ENCODE measurements around the gene MED22. TPM values are rescaled to one million over a fixed set of nuclear protein-coding genes. Genes with fewer than 3 reads are reported as not detected.

Gene MED22
- total and polyA plus RNA-seq, 2 donors, result 13.1 to 13.6 TPM

GRCh38 chr9:133344979-133345378, 3.0 kb downstream of the MED22 start:
- Histone ChIP-seq H3K36me3 (ENCODE audit: control insufficient read depth in 2 of 2, insufficient read depth in 2 of 2, low read length in 1 of 2) (peaks cover 66 to 70% of the 10 kb centered on the region in 2 donors), H3K9me3 (ENCODE audit: control insufficient read depth in 2 of 2, insufficient read depth in 1 of 2, low read length in 1 of 2) (no peaks in the 10 kb centered on the region), H3K27ac (ENCODE audit: low read depth in 1 of 2, low read length in 1 of 2) (no peak overlapping the region), H3K4me3 (ENCODE audit: low read length in 2 of 2) (no peak overlapping the region), H3K27me3 (ENCODE audit: control insufficient read depth in 2 of 2, insufficient read depth in 1 of 2, low read length in 1 of 2) (no peaks in the 10 kb centered on the region), H3K4me1 (ENCODE audit: control insufficient read depth in 2 of 2, insufficient read depth in 2 of 2, low read length in 2 of 2) (peaks cover 16 to 31% of the 10 kb centered on the region in 2 donors)
- WGBS, result 98% methylated on average over 12 of the region's 12 CpGs
- no peak for DNase-seq (ENCODE audit: low read depth in 6 of 9, low spot score in 9 of 9)

DNA sequence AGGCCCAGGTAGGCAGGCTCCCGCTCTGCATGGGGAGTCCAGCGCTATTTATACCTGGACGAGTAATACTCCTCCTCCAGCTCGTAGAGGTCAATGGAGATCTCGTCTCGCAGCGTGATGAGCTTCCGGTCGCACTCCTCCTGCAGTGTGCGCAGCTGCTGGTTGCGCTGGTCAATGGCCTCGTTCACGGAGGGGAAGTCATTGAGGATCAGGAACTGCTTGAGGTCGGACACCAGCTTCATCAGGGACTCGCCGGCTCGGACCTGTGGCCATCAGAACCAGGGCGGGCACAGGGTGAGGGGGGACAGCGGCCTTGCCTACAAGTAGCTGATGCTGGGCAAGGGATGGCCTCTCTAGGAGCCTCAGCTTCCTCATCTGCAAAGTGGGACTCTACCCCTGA, 3.9 kb downstream of the MED22 start:
- 98% methylated on average over 19 of the region's 19 CpGs for WGBS
- Histone ChIP-seq H3K27me3 (ENCODE audit: control insufficient read depth in 2 of 2, insufficient read depth in 1 of 2, low read length in 1 of 2) (no peaks in the 10 kb centered on the region), H3K4me1 (ENCODE audit: control insufficient read depth in 2 of 2, insufficient read depth in 2 of 2, low read length in 2 of 2) (peaks cover 14 to 21% of the 10 kb centered on the region in 2 donors), H3K4me3 (ENCODE audit: low read length in 2 of 2) (no peak overlapping the region), H3K9me3 (ENCODE audit: control insufficient read depth in 2 of 2, insufficient read depth in 1 of 2, low read length in 1 of 2) (no peaks in the 10 kb centered on the region), H3K36me3 (ENCODE audit: control insufficient read depth in 2 of 2, insufficient read depth in 2 of 2, low read length in 1 of 2) (peaks cover 62 to 63% of the 10 kb centered on the region in 2 donors), H3K27ac (ENCODE audit: low read depth in 1 of 2, low read length in 1 of 2) (no peak overlapping the region)
- no peak for DNase-seq (ENCODE audit: low read depth in 6 of 9, low spot score in 9 of 9)

- H3K27me3 ChIP-seq (ENCODE audit: control insufficient read depth in 2 of 2, insufficient read depth in 1 of 2, low read length in 1 of 2), result no peaks in the 10 kb centered on the region
- H3K9me3 ChIP-seq (ENCODE audit: control insufficient read depth in 2 of 2, insufficient read depth in 1 of 2, low read length in 1 of 2), result no peaks in the 10 kb centered on the region
- H3K4me1 ChIP-seq (ENCODE audit: control insufficient read depth in 2 of 2, insufficient read depth in 2 of 2, low read length in 2 of 2), result peaks cover 12 to 17% of the 10 kb centered on the region in 2 donors
- peaks cover 60 to 63% of the 10 kb centered on the region in 2 donors for H3K36me3 ChIP-seq (ENCODE audit: control insufficient read depth in 2 of 2, insufficient read depth in 2 of 2, low read length in 1 of 2)
- no peak overlapping the region for H3K27ac ChIP-seq (ENCODE audit: low read depth in 1 of 2, low read length in 1 of 2)
- 91% methylated on average over 11 of the region's 11 CpGs for WGBS
- no peak overlapping the region for H3K4me3 ChIP-seq (ENCODE audit: low read length in 2 of 2)
- DNase-seq (ENCODE audit: low read depth in 6 of 9, low spot score in 9 of 9), result no peak
Measured at GRCh38 chr9:133342570-133342969, 5.4 kb downstream of the MED22 start.

DNA sequence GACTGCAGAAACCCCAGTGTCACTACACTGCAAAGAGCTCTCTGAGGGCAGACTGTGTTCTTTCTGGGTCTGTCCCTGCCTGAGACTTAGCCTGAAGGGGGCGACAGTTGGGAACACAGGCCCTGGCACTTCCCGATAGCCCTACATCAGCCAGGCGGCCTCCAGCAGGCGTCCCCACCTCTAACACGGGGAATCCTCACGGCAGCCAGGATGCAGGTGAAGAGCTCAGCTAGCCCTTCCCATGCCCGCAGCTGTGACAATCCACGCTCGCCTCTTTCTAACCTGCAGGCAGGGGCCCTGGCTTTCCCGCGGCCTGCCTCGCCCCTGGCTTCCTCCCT, 5.9 kb downstream of the MED22 start:
- 96% methylated on average over 12 of the region's 12 CpGs for WGBS
- H3K9me3 ChIP-seq (ENCODE audit: control insufficient read depth in 2 of 2, insufficient read depth in 1 of 2, low read length in 1 of 2), result no peaks in the 10 kb centered on the region
- peaks cover 60 to 63% of the 10 kb centered on the region in 2 donors for H3K36me3 ChIP-seq (ENCODE audit: control insufficient read depth in 2 of 2, insufficient read depth in 2 of 2, low read length in 1 of 2)
- peaks cover 7 to 16% of the 10 kb centered on the region in 2 donors for H3K4me1 ChIP-seq (ENCODE audit: control insufficient read depth in 2 of 2, insufficient read depth in 2 of 2, low read length in 2 of 2)
- no peaks in the 10 kb centered on the region for H3K27me3 ChIP-seq (ENCODE audit: control insufficient read depth in 2 of 2, insufficient read depth in 1 of 2, low read length in 1 of 2)
- no peak overlapping the region for H3K4me3 ChIP-seq (ENCODE audit: low read length in 2 of 2)
- no peak overlapping the region for H3K27ac ChIP-seq (ENCODE audit: low read depth in 1 of 2, low read length in 1 of 2)
- DNase-seq (ENCODE audit: low read depth in 6 of 9, low spot score in 9 of 9), result no peak

DNA sequence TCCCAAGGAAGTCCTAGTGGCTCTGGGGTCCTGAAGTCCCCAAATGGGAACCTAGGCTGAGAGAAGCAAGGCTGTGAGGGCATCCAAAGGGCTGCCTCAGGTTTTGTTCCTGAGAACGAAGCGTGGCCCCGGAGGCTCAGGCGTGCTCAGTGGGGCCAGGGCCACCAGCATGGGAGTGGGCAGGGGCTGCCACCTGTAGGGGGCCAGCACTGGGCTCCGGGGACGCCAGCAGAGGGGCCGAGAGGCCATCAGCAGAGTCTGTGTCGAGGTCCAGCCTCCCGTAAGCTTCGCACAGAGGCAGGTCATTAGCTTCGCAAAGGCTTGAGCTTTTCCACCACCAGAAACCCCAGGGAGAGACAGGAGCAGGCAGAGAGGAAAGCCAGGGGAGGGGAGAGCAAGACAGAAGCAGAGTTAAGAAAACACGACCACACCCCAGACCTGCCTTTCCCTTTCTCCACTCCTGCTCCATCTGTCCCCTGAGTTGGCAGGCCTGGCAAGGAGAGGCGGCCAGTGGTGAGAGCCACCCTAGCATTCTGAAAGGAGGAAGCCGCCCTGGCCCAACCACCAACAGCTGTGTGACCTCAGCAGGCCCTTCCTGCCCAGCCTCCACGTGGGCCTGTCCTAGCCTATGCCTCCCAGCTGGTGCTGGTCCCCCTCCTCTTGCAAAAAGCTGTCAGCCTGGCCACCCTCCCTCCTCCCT, 6.4 kb downstream of the MED22 start:
- peaks cover 0 to under 1% of the 10 kb centered on the region in 2 donors for H3K9me3 ChIP-seq (ENCODE audit: control insufficient read depth in 2 of 2, insufficient read depth in 1 of 2, low read length in 1 of 2)
- no peak overlapping the region for H3K4me3 ChIP-seq (ENCODE audit: low read length in 2 of 2)
- 91% methylated on average over 15 of the region's 15 CpGs for WGBS
- DNase-seq (ENCODE audit: low read depth in 6 of 9, low spot score in 9 of 9), result no peak
- H3K27me3 ChIP-seq (ENCODE audit: control insufficient read depth in 2 of 2, insufficient read depth in 1 of 2, low read length in 1 of 2), result no peaks in the 10 kb centered on the region
- H3K27ac ChIP-seq (ENCODE audit: low read depth in 1 of 2, low read length in 1 of 2), result no peak overlapping the region
- peaks cover 4 to 12% of the 10 kb centered on the region in 2 donors for H3K4me1 ChIP-seq (ENCODE audit: control insufficient read depth in 2 of 2, insufficient read depth in 2 of 2, low read length in 2 of 2)
- peaks cover 60 to 63% of the 10 kb centered on the region in 2 donors for H3K36me3 ChIP-seq (ENCODE audit: control insufficient read depth in 2 of 2, insufficient read depth in 2 of 2, low read length in 1 of 2)

- peaks cover 0 to 3% of the 10 kb centered on the region in 2 donors for H3K9me3 ChIP-seq (ENCODE audit: control insufficient read depth in 2 of 2, insufficient read depth in 1 of 2, low read length in 1 of 2)
- 93% methylated on average over 13 of the region's 13 CpGs for WGBS
- H3K27me3 ChIP-seq (ENCODE audit: control insufficient read depth in 2 of 2, insufficient read depth in 1 of 2, low read length in 1 of 2), result no peaks in the 10 kb centered on the region
- H3K36me3 ChIP-seq (ENCODE audit: control insufficient read depth in 2 of 2, insufficient read depth in 2 of 2, low read length in 1 of 2), result peaks cover 58 to 62% of the 10 kb centered on the region in 2 donors
- no peak overlapping the region for H3K4me3 ChIP-seq (ENCODE audit: low read length in 2 of 2)
- DNase-seq (ENCODE audit: low read depth in 6 of 9, low spot score in 9 of 9), result no peak
- peaks cover 7 to 12% of the 10 kb centered on the region in 2 donors for H3K4me1 ChIP-seq (ENCODE audit: control insufficient read depth in 2 of 2, insufficient read depth in 2 of 2, low read length in 2 of 2)
- no peak overlapping the region for H3K27ac ChIP-seq (ENCODE audit: low read depth in 1 of 2, low read length in 1 of 2)
Measured at GRCh38 chr9:133340916-133341315, 7.0 kb downstream of the MED22 start.

- peaks cover 52 to 55% of the 10 kb centered on the region in 2 donors for H3K36me3 ChIP-seq (ENCODE audit: control insufficient read depth in 2 of 2, insufficient read depth in 2 of 2, low read length in 1 of 2)
- WGBS, result 38% methylated on average over 3 of the region's 3 CpGs
- no peak overlapping the region for H3K27ac ChIP-seq (ENCODE audit: low read depth in 1 of 2, low read length in 1 of 2)
- peaks cover 0 to 3% of the 10 kb centered on the region in 2 donors for H3K9me3 ChIP-seq (ENCODE audit: control insufficient read depth in 2 of 2, insufficient read depth in 1 of 2, low read length in 1 of 2)
- H3K4me1 ChIP-seq (ENCODE audit: control insufficient read depth in 2 of 2, insufficient read depth in 2 of 2, low read length in 2 of 2), result peaks cover 9 to 15% of the 10 kb centered on the region in 2 donors
- no peak overlapping the region for H3K4me3 ChIP-seq (ENCODE audit: low read length in 2 of 2)
- no peak for DNase-seq (ENCODE audit: low read depth in 6 of 9, low spot score in 9 of 9)
- no peaks in the 10 kb centered on the region for H3K27me3 ChIP-seq (ENCODE audit: control insufficient read depth in 2 of 2, insufficient read depth in 1 of 2, low read length in 1 of 2)
Measured at GRCh38 chr9:133340256-133340655, 7.7 kb downstream of the MED22 start.

DNA sequence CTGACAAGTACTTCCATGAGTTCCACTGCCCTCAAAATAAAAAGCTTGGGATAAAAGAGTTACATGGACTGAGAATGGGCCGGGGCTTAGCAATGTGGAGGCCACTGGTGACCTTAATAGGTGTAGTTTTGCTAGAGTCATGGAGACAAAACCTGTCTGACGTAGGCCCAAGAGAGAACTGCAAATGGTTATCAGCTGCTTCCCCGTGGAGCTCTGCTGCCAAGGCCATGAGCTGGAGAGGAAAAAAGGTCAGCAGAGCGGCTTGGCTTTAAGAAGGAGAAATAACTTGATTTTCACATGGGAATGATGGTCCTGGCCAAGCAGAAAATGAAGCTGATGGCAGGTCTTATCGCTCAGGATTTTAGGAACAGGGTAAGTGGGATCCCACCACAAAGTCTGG, 8.3 kb downstream of the MED22 start:
- H3K9me3 ChIP-seq (ENCODE audit: control insufficient read depth in 2 of 2, insufficient read depth in 1 of 2, low read length in 1 of 2), result peaks cover 0 to 3% of the 10 kb centered on the region in 2 donors
- 95% methylated on average over 5 of the region's 5 CpGs for WGBS
- H3K36me3 ChIP-seq (ENCODE audit: control insufficient read depth in 2 of 2, insufficient read depth in 2 of 2, low read length in 1 of 2), result peaks cover 46 to 52% of the 10 kb centered on the region in 2 donors
- H3K27ac ChIP-seq (ENCODE audit: low read depth in 1 of 2, low read length in 1 of 2), result no peak overlapping the region
- peaks cover 16 to 21% of the 10 kb centered on the region in 2 donors for H3K4me1 ChIP-seq (ENCODE audit: control insufficient read depth in 2 of 2, insufficient read depth in 2 of 2, low read length in 2 of 2)
- H3K27me3 ChIP-seq (ENCODE audit: control insufficient read depth in 2 of 2, insufficient read depth in 1 of 2, low read length in 1 of 2), result no peaks in the 10 kb centered on the region
- DNase-seq (ENCODE audit: low read depth in 6 of 9, low spot score in 9 of 9), result no peak
- no peak overlapping the region for H3K4me3 ChIP-seq (ENCODE audit: low read length in 2 of 2)

- H3K9me3 ChIP-seq (ENCODE audit: control insufficient read depth in 2 of 2, insufficient read depth in 1 of 2, low read length in 1 of 2), result peaks cover 0 to 7% of the 10 kb centered on the region in 2 donors
- H3K4me1 ChIP-seq (ENCODE audit: control insufficient read depth in 2 of 2, insufficient read depth in 2 of 2, low read length in 2 of 2), result peaks cover 16 to 21% of the 10 kb centered on the region in 2 donors
- H3K27me3 ChIP-seq (ENCODE audit: control insufficient read depth in 2 of 2, insufficient read depth in 1 of 2, low read length in 1 of 2), result no peaks in the 10 kb centered on the region
- H3K27ac ChIP-seq (ENCODE audit: low read depth in 1 of 2, low read length in 1 of 2), result peak within 1 kb of the TSS; percentile 50 to 68
- peak; percentile 58 to 96 (median 88) for DNase-seq (ENCODE audit: low read depth in 6 of 9, low spot score in 9 of 9)
- 11% methylated on average over 70 of the region's 70 CpGs for WGBS
- H3K36me3 ChIP-seq (ENCODE audit: control insufficient read depth in 2 of 2, insufficient read depth in 2 of 2, low read length in 1 of 2), result peaks cover 46 to 51% of the 10 kb centered on the region in 2 donors
- peak within 1 kb of the TSS; percentile 63 to 71 for H3K4me3 ChIP-seq (ENCODE audit: low read length in 2 of 2)
Measured at GRCh38 chr9:133335924-133336811, 11.8 kb downstream of the MED22 start, which contains the start of gene SURF6. Gene SURF6, minus strand, starts transcription at chr9:133336188. Its CDS starts 56 bp downstream, at chr9:133336132.

Data from thymus (tissue), 11 donors.